Tibial nerve (tissue), 4 donors: ENCODE measurements around the gene MROH8. TPM values are rescaled to one million over a fixed set of nuclear protein-coding genes. Genes with fewer than 3 reads are reported as not detected.
A peak's percentile ranks its signal among the peaks of the same experiment; 100 is the strongest.

Source experiments
- DNase-seq, 2 donors: peaks; one replicate each; pipeline ENCODE4 v3.0.0-alpha.2; 2019; ENCODE audit warnings: low spot score in 2 of 2
- H3K27ac ChIP-seq, 4 donors: fragments of 200-600 bp; sonication (generic) in 3 of 4; one replicate each; pipeline ENCODE4 v1.5.1; 2017 to 2019; ENCODE audit warnings: mild to moderate bottlenecking in 1 of 4
- H3K27me3 ChIP-seq, 2 donors: fragments of 200-600 bp; sonication (generic) in 1 of 2; one replicate each; pipeline versions ENCODE4 v1.5.1 to v1.6.0; 2017 to 2019
- H3K36me3 ChIP-seq, 3 donors: fragments of 200-600 bp; sonication (generic); one replicate each; pipeline ENCODE4 v1.5.1; 2018 to 2019
- H3K4me1 ChIP-seq, 4 donors: fragments of 200-600 bp; sonication (generic) in 3 of 4; one replicate each; pipeline ENCODE4 v1.5.1; 2017 to 2019
- H3K4me3 ChIP-seq, 4 donors: fragments of 200-600 bp; sonication (generic) in 3 of 4; one replicate each; pipeline ENCODE4 v1.5.1; 2017 to 2019; ENCODE audit warnings: mild to moderate bottlenecking in 1 of 4, moderate library complexity in 1 of 4
- H3K9me3 ChIP-seq, 4 donors: fragments of 200-600 bp; sonication (generic) in 3 of 4; one replicate each; pipeline ENCODE4 v1.5.1; 2017 to 2019
- CTCF ChIP-seq, 5 experiments: fragments of 200-600 bp in 3 of 5; fragments of 450-650 bp in 2 of 5; sonication (generic) in 3 of 5; IDR thresholded peaks; one replicate each; pipeline ENCODE4 v1.5.1; 2016 to 2019; ENCODE audit warnings: antibody characterized with exemption in 5 of 5, mild to moderate bottlenecking in 3 of 5, moderate library complexity in 2 of 5
- EP300 ChIP-seq, 2 donors: sonication (generic); formaldehyde crosslinking; IDR thresholded peaks; one replicate each; pipeline ENCODE4 v1.6.1; 2017; ENCODE audit warnings: antibody characterized with exemption in 2 of 2, mild to moderate bottlenecking in 1 of 2
- POLR2A ChIP-seq, 2 donors: fragments of 450-650 bp; IDR thresholded peaks; one replicate each; pipeline ENCODE4 v1.6.1; 2017; ENCODE audit warnings: antibody characterized with exemption in 2 of 2, mild to moderate bottlenecking in 2 of 2, moderate library complexity in 2 of 2
- WGBS, 2 donors: methylation state at CpG; one replicate each; pipeline ENCODE4 v1.1.5; 2018; 5-methylcytosine and 5-hydroxymethylcytosine counted together
- total RNA-seq, 4 donors: library from RNA; depleted of rRNA; stranded (reverse); fragments of >200 nt; gene quantifications; one replicate each; pipeline ENCODE4 v1.1.0, GENCODE V29; 2016

The MROH8 gene
- total RNA-seq, 4 donors from 2014 or later = 1.9 to 2.7 (median 2.4) TPM

GRCh38 chr20:37096415-37097041, 82.8 kb downstream of the MROH8 start:
- peak overlapping the region; percentile 80 to 98 (median 84) for H3K4me3 ChIP-seq

GRCh38 chr20:37095599-37096414, 83.5 kb downstream of the MROH8 start, which contains the start of gene RBL1:
RBL1 (minus strand) TSS chr20:37095997; CDS start chr20:37095928, 69 bp downstream.
- DNase-seq = peak; percentile 57 to 73
- Histone ChIP-seq H3K9me3 (no peaks in the 10 kb centered on the region), H3K27me3 (no peaks in the 10 kb centered on the region), H3K36me3 (peaks cover 0 to 5% (median 0%) of the 10 kb centered on the region in 3 donors), H3K4me3 (peak within 1 kb of the TSS; percentile 80 to 98 (median 84)), H3K27ac (peak within 1 kb of the TSS; percentile 43 to 82 (median 80)), H3K4me1 (peaks cover 0 to 18% (median 12%) of the 10 kb centered on the region in 4 donors)
- 0 to 1% methylated on average over 40 to 53 of the region's 58 CpGs for WGBS, 2 donors
- TF ChIP-seq EP300 (IDR thresholded peaks at IDR 0.05) (peak; percentile 74 to 92), CTCF (IDR thresholded peaks at IDR 0.05) (peak; percentile 11 to 67 (median 30)), POLR2A (IDR thresholded peaks at IDR 0.05) (peak in 1 of 2 donors; percentile 35)

More at GRCh38 chr20:37096415-37097041, 82.8 kb downstream of the MROH8 start:
- no peaks in the 10 kb centered on the region for H3K9me3 ChIP-seq
- peaks cover 0 to 18% (median 12%) of the 10 kb centered on the region in 4 donors for H3K4me1 ChIP-seq
- no peak for DNase-seq
- H3K27ac ChIP-seq = peak overlapping the region; percentile 43 to 82 (median 80)
- H3K36me3 ChIP-seq = no peaks in the 10 kb centered on the region
- H3K27me3 ChIP-seq = no peaks in the 10 kb centered on the region
- WGBS, 2 donors = 59 to 63% methylated on average over 11 of the region's 11 CpGs
- TF ChIP-seq CTCF (IDR thresholded peaks at IDR 0.05) (peak in 1 of 5 experiments; percentile 2), EP300 (IDR thresholded peaks at IDR 0.05) (no peak)

GRCh38 chr20:37095108-37095598, 84.2 kb downstream of the MROH8 start:
- Histone ChIP-seq H3K4me1 (peaks cover 0 to 18% (median 12%) of the 10 kb centered on the region in 4 donors), H3K27ac (peak overlapping the region; percentile 43 to 82 (median 80))
- WGBS, 2 donors = 1 to 2% methylated on average over 19 of the region's 19 CpGs

GRCh38 chr20:37090407-37090806, 88.9 kb downstream of the MROH8 start:
- H3K27ac ChIP-seq = no peak overlapping the region
- DNase-seq = no peak
- no peaks in the 10 kb centered on the region for H3K9me3 ChIP-seq
- TF ChIP-seq EP300 (IDR thresholded peaks at IDR 0.05) (no peak), CTCF (IDR thresholded peaks at IDR 0.05) (no peak), POLR2A (IDR thresholded peaks at IDR 0.05) (no peak)
- H3K4me1 ChIP-seq = peaks cover 0 to 12% (median 10%) of the 10 kb centered on the region in 4 donors
- WGBS, 2 donors = 86 to 87% methylated on average over 2 of the region's 2 CpGs
- peaks cover 0 to 29% (median 3%) of the 10 kb centered on the region in 3 donors for H3K36me3 ChIP-seq
- H3K27me3 ChIP-seq = no peaks in the 10 kb centered on the region
- no peak overlapping the region for H3K4me3 ChIP-seq

More at GRCh38 chr20:37095108-37095598, 84.2 kb downstream of the MROH8 start:
- DNase-seq = no peak
- Histone ChIP-seq H3K36me3 (peaks cover 0 to 9% (median 0%) of the 10 kb centered on the region in 3 donors), H3K27me3 (no peaks in the 10 kb centered on the region), H3K4me3 (peak overlapping the region; percentile 80 to 98 (median 84)), H3K9me3 (no peaks in the 10 kb centered on the region)
- TF ChIP-seq EP300 (IDR thresholded peaks at IDR 0.05) = no peak
- TF ChIP-seq CTCF (IDR thresholded peaks at IDR 0.05) = no peak
- TF ChIP-seq POLR2A (IDR thresholded peaks at IDR 0.05) = no peak
